Tibial nerve (tissue), 4 donors: ENCODE data around the gene SLC18A2.

Source experiments
- CTCF ChIP-seq, 5 experiments: fragments of 200-600 bp in 3 of 5; fragments of 450-650 bp in 2 of 5; sonication (generic) in 3 of 5; IDR thresholded peaks; one replicate each; pipeline ENCODE4 v1.5.1; 2016 to 2019; ENCODE audit warnings: antibody characterized with exemption in 5 of 5, mild to moderate bottlenecking in 3 of 5, moderate library complexity in 2 of 5
- EP300 ChIP-seq, 2 donors: sonication (generic); formaldehyde crosslinking; IDR thresholded peaks; one replicate each; pipeline ENCODE4 v1.6.1; 2017; ENCODE audit warnings: antibody characterized with exemption in 2 of 2, mild to moderate bottlenecking in 1 of 2
- POLR2A ChIP-seq, 2 donors: fragments of 450-650 bp; IDR thresholded peaks; one replicate each; pipeline ENCODE4 v1.6.1; 2017; ENCODE audit warnings: antibody characterized with exemption in 2 of 2, mild to moderate bottlenecking in 2 of 2, moderate library complexity in 2 of 2

- TF ChIP-seq CTCF (IDR thresholded peaks at IDR 0.05) (no peak), POLR2A (IDR thresholded peaks at IDR 0.05) (no peak), EP300 (IDR thresholded peaks at IDR 0.05) (no peak)
Observed at GRCh38 chr10:117253908-117254307, 13.0 kb downstream of the SLC18A2 start.
